SK-N-MC (cell line): ENCODE data around the gene DCP1A.
"Not testable (repeated sequence)": the region's sequence is repeated elsewhere in the genome, so short reads cannot be mapped to it uniquely, and the experiment has no call there.

Source experiments
- DNase-seq: peaks from one replicate; pipeline ENCODE4 v3.0.0-alpha.2; 2011; ENCODE audit warnings: low read depth, low spot score
- H3K27ac ChIP-seq: fragments of 200-600 bp; sonication (generic); 2 replicates; pipeline ENCODE4 v1.5.1; 2016; ENCODE audit warnings: mixed run types
- H3K36me3 ChIP-seq: fragments of 200-600 bp; sonication (generic); 2 replicates; pipeline ENCODE4 v1.6.1; 2017; ENCODE audit warnings: antibody characterized with exemption, low read length, mixed read lengths; ENCODE audit not compliant: insufficient read depth
- H3K4me3 ChIP-seq: fragments of 200-600 bp; sonication (generic); 2 replicates; pipeline ENCODE4 v1.5.1; 2016
- H3K9ac ChIP-seq: fragments of 200-600 bp; sonication (generic); 2 replicates; pipeline ENCODE4 v1.8.0; 2017; ENCODE audit warnings: mixed run types, mixed read lengths; ENCODE audit not compliant: insufficient read length
- H3K9me3 ChIP-seq: fragments of 200-600 bp; sonication (generic); 2 replicates; pipeline ENCODE4 v1.6.1; 2017; ENCODE audit warnings: low read depth, mild to moderate bottlenecking, antibody characterized with exemption, low read length, moderate library complexity, mixed read lengths
- EZH2 ChIP-seq: fragments of 200-600 bp; sonication (generic); IDR thresholded peaks from one replicate; pipeline ENCODE4 v1.6.1; 2017; ENCODE audit warnings: antibody characterized with exemption
- FOXP2 ChIP-seq: optimal IDR thresholded peaks from 2 replicates; pipeline ENCODE3; 2011; ENCODE audit warnings: mild to moderate bottlenecking, moderate library complexity; ENCODE audit not compliant: insufficient read depth; ENCODE audit errors: extremely low read length, control extremely low read depth
- POLR2AphosphoS5 ChIP-seq: IDR thresholded peaks from 2 replicates; pipeline ENCODE4 v1.6.1; 2012; ENCODE audit warnings: mild to moderate bottlenecking, low read depth, low read length, borderline replicate concordance

Gene DCP1A

DNA sequence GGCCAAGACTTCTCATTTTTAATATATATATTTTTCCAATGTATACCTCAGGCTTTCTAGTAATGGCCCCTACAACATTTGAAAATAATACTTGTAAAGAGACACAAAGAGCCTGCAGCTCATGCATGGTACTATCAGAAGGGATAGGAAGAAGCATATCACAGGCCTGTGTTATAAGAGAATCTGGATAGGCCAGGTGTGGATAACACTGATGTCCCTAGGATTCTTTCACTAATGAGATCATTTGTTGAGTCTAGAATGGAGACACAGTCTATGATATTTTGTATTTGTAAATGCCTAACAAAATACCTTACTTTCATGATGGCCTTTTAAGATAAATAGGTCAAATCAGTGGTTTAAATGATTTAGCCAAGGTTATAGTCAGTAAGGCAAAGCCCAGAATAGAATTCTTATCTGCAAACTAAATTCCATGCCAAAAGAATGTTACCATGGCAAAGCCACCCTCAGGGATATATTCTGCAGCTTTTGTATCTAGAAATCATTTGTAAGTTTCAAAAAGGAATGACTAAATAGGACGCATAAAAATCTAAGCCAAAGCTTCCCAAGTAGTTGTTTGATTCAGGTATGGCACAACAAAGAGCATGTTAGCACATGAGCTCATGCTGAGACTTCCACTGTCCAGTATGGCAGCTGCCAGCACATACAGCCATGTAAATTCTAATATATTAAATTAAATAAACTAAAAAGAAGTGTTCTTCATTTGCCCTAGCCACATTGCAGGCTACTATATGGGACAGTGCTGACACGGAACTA, 10.0 kb downstream of the DCP1A start:
- H3K9ac ChIP-seq, result no peak overlapping the region
- no peak for DNase-seq
- no peak overlapping the region for H3K4me3 ChIP-seq
- H3K27ac ChIP-seq, result no peak overlapping the region
- H3K9me3 ChIP-seq, result no peaks in the 10 kb centered on the region
- TF ChIP-seq FOXP2, result no peak
- no peak for TF ChIP-seq POLR2AphosphoS5
- no peak for TF ChIP-seq EZH2
- H3K36me3 ChIP-seq, result peaks cover 17% of the 10 kb centered on the region; the same call in 1 of the 2 replicates

DNA sequence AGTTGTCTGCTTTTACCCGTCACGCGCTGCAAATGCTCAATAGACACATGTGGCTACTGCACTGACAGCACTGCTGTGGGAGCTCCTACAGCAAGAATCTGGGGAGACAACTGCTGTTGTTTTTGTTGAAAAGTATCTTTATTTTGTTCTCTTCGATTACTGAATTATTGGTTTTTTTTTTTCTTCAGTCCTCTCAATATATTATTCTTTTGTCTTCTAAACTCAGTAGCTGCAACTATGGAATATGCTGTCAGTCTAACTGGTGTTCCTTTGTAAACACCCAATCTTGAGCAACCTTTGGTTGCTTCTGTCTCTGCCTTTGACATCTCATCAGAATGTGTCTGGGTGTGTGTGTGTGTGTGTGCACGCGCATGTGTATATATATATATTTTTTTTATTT, 12.6 kb downstream of the DCP1A start:
- H3K36me3 ChIP-seq, result peaks cover 15% of the 10 kb centered on the region; the same call in 1 of the 2 replicates

DNA sequence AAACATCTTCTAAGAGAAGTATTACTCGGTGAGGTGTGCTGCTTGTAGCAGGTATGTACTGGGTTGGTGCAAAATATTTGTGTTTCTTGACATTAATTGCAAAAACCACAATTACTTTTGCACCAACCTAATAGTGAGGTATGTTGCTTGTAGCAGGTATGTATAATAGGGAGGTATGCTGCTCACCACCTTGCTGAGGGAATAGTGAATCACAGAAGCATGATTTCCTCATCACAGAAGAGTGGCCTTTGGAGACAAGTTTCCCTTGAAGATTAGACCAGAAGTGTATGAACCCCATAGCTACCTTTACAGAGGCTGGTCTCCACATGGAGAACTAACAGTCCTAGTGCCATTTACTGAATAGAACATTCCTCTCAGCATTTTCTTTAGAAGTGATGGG, 15.5 kb downstream of the DCP1A start:
- TF ChIP-seq EZH2, result no peak
- no peak for TF ChIP-seq FOXP2
- no peak for TF ChIP-seq POLR2AphosphoS5
- Histone ChIP-seq H3K36me3 (peaks cover 23% of the 10 kb centered on the region; the same call in 1 of the 2 replicates), H3K27ac (no peak overlapping the region), H3K9ac (no peak overlapping the region), H3K9me3 (no peaks in the 10 kb centered on the region), H3K4me3 (no peak overlapping the region)
- no peak for DNase-seq

More for the DNA sequence above, 12.6 kb downstream of the DCP1A start:
- H3K4me3 ChIP-seq, result no peak overlapping the region
- DNase-seq, result no peak
- H3K9ac ChIP-seq, result no peak overlapping the region
- H3K9me3 ChIP-seq, result no peaks in the 10 kb centered on the region
- no peak overlapping the region for H3K27ac ChIP-seq
- TF ChIP-seq EZH2 (no peak), FOXP2 (no peak), POLR2AphosphoS5 (no peak)

DNA sequence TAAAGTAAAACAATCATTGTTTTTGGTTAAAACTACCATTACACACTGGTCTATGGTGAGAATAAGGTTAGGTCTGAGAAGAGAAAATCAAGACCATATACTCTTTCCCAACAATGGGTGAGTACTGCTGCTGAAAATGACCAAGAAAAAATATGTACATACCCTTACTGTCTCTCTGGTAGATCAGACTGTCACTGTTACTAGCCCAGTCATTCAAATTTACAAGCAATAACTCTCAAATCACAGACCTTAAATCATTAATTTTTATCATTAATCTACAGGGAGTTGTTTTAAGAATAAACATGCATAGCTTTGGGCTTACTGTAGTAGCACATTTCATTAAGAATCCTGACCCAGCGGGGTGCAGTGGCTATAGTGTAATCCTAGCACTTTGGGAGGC, 17.4 kb downstream of the DCP1A start:
- peaks cover 30% of the 10 kb centered on the region; the same call in 1 of the 2 replicates for H3K36me3 ChIP-seq
- no peak overlapping the region for H3K4me3 ChIP-seq
- DNase-seq, result no peak
- no peak overlapping the region for H3K27ac ChIP-seq
- H3K9ac ChIP-seq, result no peak overlapping the region
- H3K9me3 ChIP-seq, result no peaks in the 10 kb centered on the region
- no peak for TF ChIP-seq FOXP2
- TF ChIP-seq EZH2, result no peak
- no peak for TF ChIP-seq POLR2AphosphoS5

DNA sequence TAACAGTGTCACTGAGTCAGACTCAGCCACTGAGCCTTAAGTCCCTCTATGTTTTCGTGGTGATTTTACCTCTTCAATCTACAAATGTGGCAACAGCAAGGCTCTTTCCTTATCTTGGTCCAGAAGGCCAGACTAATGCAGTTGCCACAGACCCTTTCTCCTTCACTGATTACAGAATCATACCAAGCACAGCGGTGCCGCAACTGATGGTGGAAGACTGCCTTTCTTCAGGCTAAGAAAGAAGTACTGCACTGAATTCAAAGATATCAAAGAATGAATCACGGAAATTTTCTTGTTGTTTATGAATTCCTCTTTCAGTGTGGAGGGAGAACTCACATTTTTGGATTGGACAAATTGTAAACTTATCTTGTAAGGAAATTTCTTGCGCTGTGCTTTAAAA, 18.6 kb downstream of the DCP1A start:
- no peak overlapping the region for H3K4me3 ChIP-seq
- TF ChIP-seq FOXP2 (no peak), EZH2 (no peak), POLR2AphosphoS5 (no peak)
- H3K9me3 ChIP-seq, result no peaks in the 10 kb centered on the region
- no peak for DNase-seq
- no peak overlapping the region for H3K9ac ChIP-seq
- peaks cover 24% of the 10 kb centered on the region; the same call in 1 of the 2 replicates for H3K36me3 ChIP-seq
- H3K27ac ChIP-seq, result no peak overlapping the region

DNA sequence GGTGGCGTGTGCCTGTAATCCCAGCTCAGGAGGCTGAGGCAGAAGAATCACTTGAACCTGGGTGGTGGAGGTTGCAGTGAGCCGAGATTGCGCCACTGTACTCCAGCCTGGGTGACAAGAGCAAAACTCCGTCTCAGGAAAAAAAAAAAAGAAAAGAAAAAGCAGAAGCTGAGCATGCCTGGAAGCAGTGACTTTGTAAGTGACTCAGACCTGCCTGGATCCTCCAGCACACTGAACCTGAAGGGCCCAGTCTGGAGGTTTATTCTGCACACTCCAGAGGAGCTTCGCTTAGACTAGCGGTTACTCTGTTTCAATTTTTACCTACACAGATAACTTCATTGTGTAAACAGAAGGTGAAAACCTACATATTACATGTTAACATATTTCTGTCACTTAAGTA, 19.4 kb downstream of the DCP1A start:
- not testable (repeated sequence) for H3K9me3 ChIP-seq, H3K9ac ChIP-seq, H3K27ac ChIP-seq, H3K4me3 ChIP-seq, DNase-seq
- H3K36me3 ChIP-seq, result peaks cover 22% of the 10 kb centered on the region; the same call in 1 of the 2 replicates

DNA sequence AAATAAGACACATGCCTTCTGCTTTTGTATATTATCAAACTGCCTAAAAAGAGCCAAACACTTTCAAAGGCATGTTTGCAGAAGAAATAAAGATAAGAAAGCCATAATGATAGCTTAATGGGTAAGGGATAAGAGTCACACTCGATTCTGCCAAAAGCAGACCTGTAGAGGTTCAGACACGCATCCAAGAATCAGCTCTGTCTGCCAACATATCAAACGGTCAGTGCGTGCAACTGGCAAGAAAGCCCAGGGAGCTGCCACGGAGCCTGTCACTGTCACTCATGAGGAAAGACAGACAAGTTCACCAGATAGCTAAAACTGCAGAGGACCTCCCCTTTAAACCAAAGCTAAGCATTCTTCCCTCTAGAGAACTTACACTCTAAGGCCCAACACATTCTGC, 23.2 kb downstream of the DCP1A start:
- no peak for DNase-seq
- Histone ChIP-seq H3K9ac (no peak overlapping the region), H3K27ac (no peak overlapping the region), H3K4me3 (no peak overlapping the region), H3K36me3 (peaks cover 16% of the 10 kb centered on the region; the same call in 1 of the 2 replicates), H3K9me3 (no peaks in the 10 kb centered on the region)
- TF ChIP-seq POLR2AphosphoS5 (no peak), EZH2 (no peak), FOXP2 (no peak)

DNA sequence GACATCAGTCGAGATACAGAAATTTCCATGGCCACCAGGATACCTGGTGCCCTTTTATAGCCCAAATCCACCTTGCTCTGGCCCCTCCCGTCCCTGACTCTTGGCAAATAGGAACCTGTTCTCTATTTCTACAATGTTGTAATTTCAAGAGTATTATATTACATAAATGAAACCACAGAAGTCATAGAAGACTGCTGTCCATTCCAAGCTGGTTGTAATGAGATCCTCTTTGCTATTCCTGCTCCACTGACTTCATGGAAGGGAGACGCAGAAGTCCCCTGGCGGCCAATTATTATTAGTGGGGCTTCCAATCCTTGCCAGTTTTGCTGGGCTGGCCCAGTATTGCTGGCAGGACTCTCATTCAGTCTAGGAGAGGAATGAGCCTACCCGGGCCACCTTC, 26.6 kb downstream of the DCP1A start:
- no peak for DNase-seq
- Histone ChIP-seq H3K27ac (no peak overlapping the region), H3K9ac (no peak overlapping the region), H3K4me3 (no peak overlapping the region), H3K9me3 (no peaks in the 10 kb centered on the region), H3K36me3 (peaks cover 7% of the 10 kb centered on the region)
- TF ChIP-seq FOXP2 (no peak), EZH2 (no peak), POLR2AphosphoS5 (no peak)

DNA sequence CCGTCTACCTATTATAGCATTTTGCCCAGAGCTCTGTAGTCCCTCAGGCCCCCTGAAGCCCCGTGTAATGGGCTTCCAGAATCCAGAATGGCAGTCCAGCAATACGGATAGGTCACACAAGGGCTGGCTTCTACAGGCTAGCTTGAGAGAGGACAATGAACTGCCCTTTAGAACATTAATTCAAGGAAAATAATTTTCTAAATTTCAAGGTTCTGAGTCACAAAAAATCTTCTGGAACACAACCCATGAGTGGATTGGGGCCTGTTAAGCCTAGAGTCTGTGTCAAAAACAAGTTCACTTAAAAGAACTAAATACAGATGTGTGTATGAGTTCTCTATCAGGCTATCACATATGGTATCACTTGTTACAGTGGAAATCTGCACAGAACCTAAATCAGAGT, 28.8 kb downstream of the DCP1A start:
- no peaks in the 10 kb centered on the region for H3K9me3 ChIP-seq
- H3K27ac ChIP-seq, result no peak overlapping the region
- no peak for DNase-seq
- H3K9ac ChIP-seq, result no peak overlapping the region
- peaks cover 7% of the 10 kb centered on the region for H3K36me3 ChIP-seq
- no peak for TF ChIP-seq POLR2AphosphoS5
- TF ChIP-seq FOXP2, result no peak
- TF ChIP-seq EZH2, result no peak
- H3K4me3 ChIP-seq, result no peak overlapping the region
